Measurements from ENCODE around the gene UFSP2. TPM values are rescaled to one million over a fixed set of nuclear protein-coding genes. Genes with fewer than 3 reads are reported as not detected.

The UFSP2 gene
- total and polyA plus RNA-seq, 2 of the 4 experiments (the other 2 are of a cell fraction), result 21.8 to 43.7 TPM

DNA sequence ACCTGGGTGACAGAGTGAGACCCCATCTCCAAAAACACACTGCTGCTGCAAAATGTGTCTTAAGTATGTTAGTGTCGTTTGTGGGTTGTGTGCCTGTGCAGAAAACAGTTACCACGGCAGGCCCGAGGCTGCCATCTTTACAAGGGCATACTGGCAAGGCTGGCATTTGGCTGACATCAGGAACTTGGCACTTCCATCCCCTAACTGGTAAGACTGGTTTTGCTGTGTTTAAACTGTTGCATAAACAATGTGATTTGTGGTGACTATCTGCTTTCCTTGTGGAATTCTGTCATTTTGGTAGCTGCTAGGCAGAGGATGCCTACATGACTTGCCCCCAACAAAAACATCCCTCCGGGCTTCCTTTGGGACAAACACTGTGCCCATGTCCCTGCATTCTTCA lies 42.3 kb downstream of the UFSP2 start:
- no peak overlapping the region for H2BK5ac ChIP-seq (ENCODE audit: low read depth, low read length, poor library complexity, severe bottlenecking)

More for the DNA sequence above, 42.3 kb downstream of the UFSP2 start:
- H4K5ac ChIP-seq (ENCODE audit: low read depth, low read length), result no peak overlapping the region
- ATAC-seq (ENCODE audit: low read depth) (no peak), DNase-seq (no peak)
- intact Hi-C loops (cut with micrococcal nuclease), result no loop called here
- no peak overlapping the region for H3K14ac ChIP-seq (replicated peaks; ENCODE audit: low read depth, low read length)
- no peak overlapping the region for H3K4ac ChIP-seq (ENCODE audit: low read depth, low read length)
- dilution Hi-C loops (cut with HindIII; ENCODE audit: low sequenced_read_pairs, unreplicated experiment), result no loop called here
- POLR2A ChIA-PET (ENCODE audit: unreplicated experiment), result no interaction called here
- no peak overlapping the region for H3K56ac ChIP-seq (ENCODE audit: extremely low read depth, insufficient read depth, low read length)
- no peak overlapping the region for H3K4me2 ChIP-seq (ENCODE audit: low read depth, low read length)
- peaks cover 5% of the 10 kb centered on the region for H3K9me3 ChIP-seq (ENCODE audit: control insufficient read depth, insufficient read depth, low read length)
- H3K36me3 ChIP-seq (ENCODE audit: control insufficient read depth, insufficient read depth, low read length), result peaks cover 2% of the 10 kb centered on the region; the same call in 1 of the 2 replicates
- in situ Hi-C loops (cut with MboI; ENCODE audit: low sequenced_read_pairs), result no loop called here
- no peak overlapping the region for H3K9ac ChIP-seq (ENCODE audit: low read depth, low read length)
- no peaks in the 10 kb centered on the region for H3K4me1 ChIP-seq (ENCODE audit: control insufficient read depth, insufficient read depth, low read length)
- H3K4me3 ChIP-seq (ENCODE audit: insufficient read depth, low read depth, low read length), result no peak overlapping the region
- H3K9me1 ChIP-seq (ENCODE audit: insufficient read depth, low read length), result no peaks in the 10 kb centered on the region
- no peak overlapping the region for H2BK15ac ChIP-seq (ENCODE audit: low read depth, low read length)
- WGBS, 2 experiments (ENCODE audit: extremely low coverage in 2 of 2, insufficient read length in 1 of 2), result no CpG with 5 or more reads among the region's 4 CpGs
- no peak overlapping the region for H3K27ac ChIP-seq (ENCODE audit: insufficient read depth, low read length)
- no peaks in the 10 kb centered on the region for H3K79me1 ChIP-seq (ENCODE audit: low read depth in 1 of 2, low read length in 2 of 2)
- no peak overlapping the region for H4K91ac ChIP-seq (ENCODE audit: insufficient read depth, low read depth, low read length)
- TF ChIP-seq USF2 (IDR thresholded peaks at IDR 0.05; ENCODE audit: low read depth, low read length), result no peak
- TF ChIP-seq POLR2A (IDR thresholded peaks at IDR 0.05; ENCODE audit: low read depth, low read length), result no peak
- TF ChIP-seq, protein P1, sequence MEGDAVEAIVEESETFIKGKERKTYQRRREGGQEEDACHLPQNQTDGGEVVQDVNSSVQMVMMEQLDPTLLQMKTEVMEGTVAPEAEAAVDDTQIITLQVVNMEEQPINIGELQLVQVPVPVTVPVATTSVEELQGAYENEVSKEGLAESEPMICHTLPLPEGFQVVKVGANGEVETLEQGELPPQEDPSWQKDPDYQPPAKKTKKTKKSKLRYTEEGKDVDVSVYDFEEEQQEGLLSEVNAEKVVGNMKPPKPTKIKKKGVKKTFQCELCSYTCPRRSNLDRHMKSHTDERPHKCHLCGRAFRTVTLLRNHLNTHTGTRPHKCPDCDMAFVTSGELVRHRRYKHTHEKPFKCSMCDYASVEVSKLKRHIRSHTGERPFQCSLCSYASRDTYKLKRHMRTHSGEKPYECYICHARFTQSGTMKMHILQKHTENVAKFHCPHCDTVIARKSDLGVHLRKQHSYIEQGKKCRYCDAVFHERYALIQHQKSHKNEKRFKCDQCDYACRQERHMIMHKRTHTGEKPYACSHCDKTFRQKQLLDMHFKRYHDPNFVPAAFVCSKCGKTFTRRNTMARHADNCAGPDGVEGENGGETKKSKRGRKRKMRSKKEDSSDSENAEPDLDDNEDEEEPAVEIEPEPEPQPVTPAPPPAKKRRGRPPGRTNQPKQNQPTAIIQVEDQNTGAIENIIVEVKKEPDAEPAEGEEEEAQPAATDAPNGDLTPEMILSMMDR (conservative IDR thresholded peaks at IDR 0.05; ENCODE audit: low read depth, low read length), result no peak
- TF ChIP-seq MAZ (IDR thresholded peaks at IDR 0.05; ENCODE audit: borderline replicate concordance, low read depth, low read length), result no peak
- TF ChIP-seq RCOR1 (IDR thresholded peaks at IDR 0.05; ENCODE audit: insufficient replicate concordance, low read length), result no peak
- no peak for TF ChIP-seq CHD1 (IDR thresholded peaks at IDR 0.05; ENCODE audit: low read depth, low read length)
- TF ChIP-seq RFX5 (IDR thresholded peaks at IDR 0.05; ENCODE audit: low read depth, low read length), result no peak
- no peak for TF ChIP-seq BHLHE40 (IDR thresholded peaks at IDR 0.05; ENCODE audit: low read depth, low read length)
- no peak for TF ChIP-seq NFE2L2 (IDR thresholded peaks at IDR 0.05; ENCODE audit: low read depth, low read length)
- no peak overlapping the region for H2BK120ac ChIP-seq (ENCODE audit: low read depth, low read length)
- no peak overlapping the region for H2AK5ac ChIP-seq (ENCODE audit: low read depth, low read length)
- H3K18ac ChIP-seq (ENCODE audit: low read depth, low read length), result no peak overlapping the region
- H2BK20ac ChIP-seq (ENCODE audit: low read depth, low read length), result no peak overlapping the region
- no TSS peak for BruUV-seq (replicated peaks)
- no peak overlapping the region for H2AK9ac ChIP-seq (replicated peaks; ENCODE audit: low read depth, low read length, poor library complexity)
- H4K20me1 ChIP-seq (ENCODE audit: insufficient read depth, low read length), result no peaks in the 10 kb centered on the region
- no peaks in the 10 kb centered on the region for H3K27me3 ChIP-seq (ENCODE audit: control insufficient read depth, insufficient read depth, low read length)
- H4K8ac ChIP-seq (ENCODE audit: low read depth in 2 of 2, low read length in 2 of 2), result no peak overlapping the region
- H3K23ac ChIP-seq (ENCODE audit: low read depth, low read length), result no peak overlapping the region
- no peak overlapping the region for H2AFZ ChIP-seq (replicated peaks; ENCODE audit: low read length, poor library complexity)
- CTCF ChIA-PET, result interaction anchor here (0.6 kb wide), 1 partner anchor 88 kb away, joined by 3 read pairs; the partner anchor contains the start of gene CCDC110

Data from IMR-90 (cell line).